ENCODE results near the gene BOLA1.
"Not testable (repeated sequence)": the region's sequence is repeated elsewhere in the genome, so short reads cannot be mapped to it uniquely, and the experiment has no call there.

The BOLA1 gene

DNA sequence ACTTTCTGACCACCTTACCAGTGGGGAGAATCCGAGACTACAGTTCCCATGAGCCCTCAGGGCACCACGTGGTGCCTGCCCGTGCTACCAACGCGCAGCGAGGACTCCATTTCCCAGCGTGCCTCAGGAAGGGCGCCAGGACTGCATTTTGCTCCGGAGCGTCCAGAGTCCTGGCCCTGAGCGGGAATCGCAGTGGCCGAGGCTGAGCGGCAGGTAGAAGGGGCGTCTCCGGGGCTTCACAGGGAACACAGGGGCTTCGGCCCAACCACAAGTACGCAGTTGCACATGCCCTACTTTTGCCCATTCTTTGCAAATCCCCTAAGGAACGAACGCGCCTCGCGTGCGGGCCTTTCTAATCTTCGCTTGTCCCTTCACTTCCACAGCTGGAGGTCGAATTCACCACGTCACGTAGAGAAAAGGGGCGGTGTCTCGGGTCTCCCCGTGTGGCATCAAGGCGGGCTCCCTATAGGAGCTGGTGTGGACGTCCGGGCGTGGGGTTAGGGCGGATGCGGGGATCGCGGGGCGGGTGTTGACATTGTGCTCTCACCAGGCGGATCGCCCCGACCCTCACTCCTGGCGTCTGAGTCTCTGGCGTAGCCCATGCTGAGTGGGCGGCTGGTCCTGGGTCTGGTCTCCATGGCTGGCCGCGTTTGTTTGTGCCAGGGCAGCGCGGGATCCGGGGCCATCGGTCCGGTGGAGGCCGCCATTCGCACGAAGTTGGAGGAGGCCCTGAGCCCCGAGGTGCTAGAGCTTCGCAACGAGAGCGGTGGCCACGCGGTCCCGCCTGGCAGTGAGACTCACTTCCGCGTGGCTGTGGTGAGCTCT, at the start of gene BOLA1:
Gene BOLA1 (plus strand): TSS at position 109 of the 825 bp plus-strand sequence. CDS start 492 bp downstream, at position 601.
- DNase-seq: peak; percentile 82 to 86

- peak in 1 of 2 experiments; percentile 8 for DNase-seq
These were observed 49.4 kb upstream of the BOLA1 start for GRCh38 chr1:149849947-149850360.

GRCh38 chr1:149850732-149851345, 48.5 kb upstream of the BOLA1 start:
- DNase-seq: not testable (repeated sequence)

GRCh38 chr1:149851585-149852213, 47.7 kb upstream of the BOLA1 start:
- DNase-seq: not testable (repeated sequence)

- not testable (repeated sequence) for DNase-seq
These were observed 47.1 kb upstream of the BOLA1 start for GRCh38 chr1:149852263-149852662.

DNA sequence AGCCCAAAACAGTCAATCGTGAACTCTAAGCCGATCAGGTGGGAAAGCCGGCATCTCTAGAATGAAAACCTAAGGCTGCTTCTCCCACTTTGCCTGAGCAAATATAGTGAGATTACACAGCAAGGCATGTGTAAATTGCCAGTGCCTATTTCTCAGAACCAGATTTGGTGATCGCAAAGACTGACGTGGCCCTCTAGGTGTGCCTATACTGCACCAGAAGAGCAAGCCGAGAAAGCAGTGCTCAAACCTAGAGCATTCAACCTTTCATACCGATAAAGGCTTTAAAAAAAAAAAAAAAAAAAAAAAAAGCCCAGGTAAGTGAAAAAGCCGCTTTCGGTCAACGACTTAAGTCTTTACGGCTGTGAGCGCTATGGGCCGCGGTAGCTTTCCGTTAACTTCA, 39.1 kb upstream of the BOLA1 start:
- DNase-seq: not testable (repeated sequence)

DNA sequence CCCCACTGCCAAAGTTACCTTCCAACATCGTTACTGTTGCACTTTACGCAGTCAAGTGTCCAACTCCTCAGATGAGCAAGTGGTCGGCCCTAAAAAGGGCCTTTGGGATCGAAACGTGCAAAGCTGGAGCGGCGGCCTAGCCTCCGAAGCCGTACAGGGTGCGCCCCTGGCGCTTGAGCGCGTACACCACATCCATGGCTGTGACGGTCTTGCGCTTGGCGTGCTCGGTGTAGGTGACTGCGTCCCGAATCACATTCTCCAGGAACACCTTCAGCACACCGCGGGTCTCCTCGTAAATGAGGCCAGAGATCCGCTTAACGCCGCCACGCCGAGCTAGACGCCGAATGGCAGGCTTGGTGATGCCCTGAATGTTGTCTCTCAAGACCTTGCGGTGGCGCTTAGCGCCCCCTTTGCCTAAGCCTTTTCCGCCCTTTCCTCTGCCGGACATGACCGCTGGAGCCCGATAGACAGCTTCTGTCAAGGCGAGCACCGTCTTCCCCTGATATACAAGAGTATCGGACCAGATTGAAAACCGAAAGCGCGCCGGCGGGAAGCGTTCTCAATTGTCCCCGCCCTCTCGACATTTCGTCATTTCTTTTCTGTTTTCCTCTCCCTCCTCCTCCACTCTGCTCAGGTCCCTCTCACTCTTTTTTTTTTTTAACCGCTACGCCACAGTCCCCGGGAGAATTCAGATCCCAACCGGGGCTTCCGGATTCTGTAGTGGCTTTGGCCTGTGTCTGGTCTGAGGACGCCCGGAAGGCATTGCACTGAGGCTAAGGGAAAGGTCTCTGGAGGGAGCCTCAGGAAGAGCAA, 38.5 kb upstream of the BOLA1 start:
- DNase-seq: not testable (repeated sequence)

DNA sequence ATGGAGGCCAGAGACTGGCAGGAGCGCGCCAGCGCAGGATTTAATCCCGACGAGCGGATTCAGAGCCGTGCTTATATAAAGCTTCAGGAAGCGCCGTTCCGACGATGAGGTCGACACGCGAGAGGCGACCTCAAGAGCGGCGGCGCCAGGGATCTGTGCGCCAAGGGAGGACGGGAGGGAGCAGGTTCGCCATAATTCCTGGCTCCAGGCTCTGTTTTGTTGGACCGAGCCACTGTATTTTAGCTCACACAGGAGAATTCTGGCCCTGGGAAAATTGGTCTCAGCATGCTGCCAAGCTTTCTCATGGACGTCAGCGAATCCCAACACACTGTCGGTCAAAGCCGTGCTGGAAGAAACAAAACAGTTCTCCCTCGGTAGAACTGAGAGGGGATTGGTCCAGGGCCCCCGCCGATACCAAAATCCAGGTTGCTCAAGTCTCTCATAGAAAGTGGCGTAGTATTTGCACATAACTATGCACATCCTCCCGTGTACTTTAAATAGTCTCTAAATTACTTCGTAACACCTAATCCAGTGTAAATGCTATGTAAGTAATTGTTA, 37.8 kb upstream of the BOLA1 start:
- not testable (repeated sequence) for DNase-seq

GRCh38 chr1:149866887-149867286, 32.5 kb upstream of the BOLA1 start:
- DNase-seq: not testable (repeated sequence)

DNA sequence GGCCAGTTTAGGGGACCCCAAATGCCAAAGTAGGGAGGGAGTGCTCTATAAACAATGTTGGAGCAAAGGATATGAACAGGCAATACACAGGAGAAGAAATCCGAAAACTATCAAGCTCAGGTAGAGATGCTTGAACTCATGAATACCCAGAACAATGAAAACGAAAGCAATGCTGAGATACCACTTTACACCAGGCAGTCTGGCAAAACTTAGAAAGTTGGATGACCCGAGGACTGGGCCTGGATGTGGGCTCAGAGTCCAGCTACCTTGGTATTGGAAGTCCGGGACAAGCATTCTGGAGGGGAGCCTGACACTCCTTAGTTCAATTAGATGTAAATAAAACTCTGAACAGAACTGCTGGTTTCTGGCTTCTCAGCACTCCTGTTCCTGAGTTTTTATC, 26.3 kb upstream of the BOLA1 start:
- not testable (repeated sequence) for DNase-seq

GRCh38 chr1:149877211-149877946, 22.0 kb upstream of the BOLA1 start:
- DNase-seq: no peak

DNA sequence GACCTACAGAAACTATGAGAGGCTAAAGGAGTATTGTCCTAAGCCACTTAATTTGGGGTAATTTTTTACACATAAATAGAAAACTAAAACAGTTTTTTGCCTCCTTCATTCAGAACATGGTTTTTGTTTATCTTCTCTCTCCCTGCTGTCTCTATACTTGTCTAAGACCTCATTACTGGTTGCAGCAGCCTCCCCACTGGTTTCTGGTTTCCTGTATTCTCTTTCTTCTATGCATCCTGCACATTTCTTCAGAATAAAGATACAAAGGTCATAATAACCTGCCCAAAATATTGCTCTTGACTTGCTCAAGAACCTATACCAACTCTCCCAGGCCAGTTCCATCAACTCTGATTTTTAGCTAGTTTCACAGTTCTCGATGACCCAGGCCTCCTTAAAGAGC, 19.8 kb upstream of the BOLA1 start:
- no peak for DNase-seq

DNA sequence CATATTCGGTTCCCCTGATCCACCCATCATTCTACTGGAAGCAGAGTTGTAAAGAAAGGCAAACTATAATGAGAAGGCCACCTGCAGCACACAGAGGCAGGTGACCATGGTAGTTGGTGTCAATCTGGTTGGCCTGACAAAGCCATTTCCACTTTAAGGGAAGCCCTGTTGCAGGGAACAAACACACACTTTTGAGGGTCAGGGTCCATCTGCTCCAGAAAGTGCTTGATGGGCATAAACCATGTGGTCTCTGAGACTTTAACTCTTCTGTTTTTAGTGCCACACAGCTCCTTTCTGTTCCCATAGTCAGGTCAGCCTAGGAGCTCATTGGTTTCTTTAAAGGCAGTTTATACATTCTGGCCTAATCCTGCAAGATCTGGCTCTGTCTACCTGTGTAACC, 17.5 kb upstream of the BOLA1 start:
- DNase-seq: no peak

- no peak for DNase-seq
These were observed 15.6 kb upstream of the BOLA1 start for GRCh38 chr1:149883598-149884247.

DNA sequence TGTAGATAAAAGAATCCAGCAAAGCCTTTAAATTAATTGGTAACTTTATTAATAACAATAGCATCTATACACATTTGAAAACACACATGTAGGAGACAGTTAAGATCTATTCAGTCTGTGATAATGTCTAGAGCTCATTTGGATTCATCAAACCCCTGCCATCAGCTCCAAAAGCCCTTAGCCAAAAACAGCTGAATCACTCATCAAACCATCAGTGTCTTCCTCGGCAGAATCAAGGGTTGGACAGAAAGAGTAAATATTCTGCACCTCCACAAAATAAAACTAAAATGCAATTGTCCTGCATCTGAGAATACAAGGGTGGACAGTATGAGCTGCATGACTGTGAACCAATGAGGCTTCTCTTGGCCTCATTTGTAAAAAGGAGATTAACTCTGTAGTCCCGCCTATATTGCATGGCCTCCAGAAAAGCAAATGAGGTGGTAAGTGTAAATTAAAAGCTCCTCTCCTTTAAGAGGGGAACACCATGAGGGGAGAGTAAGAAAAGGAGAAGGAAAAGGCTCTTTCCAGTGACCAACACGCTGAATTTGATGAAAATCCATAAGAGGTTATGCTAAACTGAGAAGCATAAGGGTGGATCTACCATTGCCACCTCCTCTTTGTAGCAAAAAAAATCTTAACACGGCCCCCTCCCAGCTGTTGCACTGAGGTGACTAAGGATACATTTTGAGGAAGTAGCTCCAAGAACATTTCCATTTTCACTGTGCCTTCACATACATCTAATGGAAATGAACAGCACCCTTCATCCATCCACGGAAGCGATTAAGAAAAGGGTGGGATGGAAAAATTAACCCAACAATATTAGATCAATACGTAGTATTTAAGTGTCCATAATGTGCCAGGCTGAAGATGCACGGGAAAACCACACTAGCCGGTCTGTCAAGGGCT, 14.7 kb upstream of the BOLA1 start:
- DNase-seq: peak in 1 of 2 experiments; percentile 37

DNA sequence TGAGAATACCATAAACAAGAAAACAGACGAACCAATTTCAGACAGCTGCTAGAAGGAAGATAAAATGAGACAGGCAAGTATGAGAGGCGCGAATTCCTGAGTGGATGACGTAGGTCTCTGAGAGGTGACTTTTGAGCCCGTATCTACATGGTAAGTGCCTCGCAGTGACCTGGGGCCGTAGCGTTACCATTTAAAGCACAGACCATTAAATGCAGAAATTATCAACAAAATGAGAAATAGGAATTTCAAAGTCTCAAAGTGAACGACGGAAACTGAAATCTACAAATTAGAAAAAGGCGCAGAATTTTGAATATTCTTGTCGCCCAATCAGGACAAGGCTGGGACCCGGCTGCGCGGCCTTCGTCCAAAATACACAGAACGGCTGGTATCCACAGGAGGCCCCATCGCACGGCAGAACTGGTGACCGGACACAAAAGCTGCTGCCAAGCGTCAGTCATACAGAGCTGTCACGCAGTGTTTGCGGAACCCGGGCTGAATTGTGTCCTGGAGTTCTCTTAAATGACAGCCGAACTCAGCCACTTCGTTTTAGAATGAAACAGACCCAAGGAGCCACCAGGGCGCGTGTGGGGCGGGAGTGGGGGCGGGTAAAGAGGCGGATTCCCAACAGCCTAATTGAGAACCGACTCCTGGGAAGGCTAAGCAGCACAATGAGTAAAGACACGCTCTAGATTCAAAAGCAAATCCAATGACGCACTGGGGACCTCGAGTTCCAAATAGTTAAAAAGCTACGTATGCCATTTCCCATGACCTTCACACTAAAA, 13.8 kb upstream of the BOLA1 start:
- peak; percentile 76 to 80 for DNase-seq

GRCh38 chr1:149886121-149886395, 13.3 kb upstream of the BOLA1 start:
- not testable (repeated sequence) for DNase-seq

DNA sequence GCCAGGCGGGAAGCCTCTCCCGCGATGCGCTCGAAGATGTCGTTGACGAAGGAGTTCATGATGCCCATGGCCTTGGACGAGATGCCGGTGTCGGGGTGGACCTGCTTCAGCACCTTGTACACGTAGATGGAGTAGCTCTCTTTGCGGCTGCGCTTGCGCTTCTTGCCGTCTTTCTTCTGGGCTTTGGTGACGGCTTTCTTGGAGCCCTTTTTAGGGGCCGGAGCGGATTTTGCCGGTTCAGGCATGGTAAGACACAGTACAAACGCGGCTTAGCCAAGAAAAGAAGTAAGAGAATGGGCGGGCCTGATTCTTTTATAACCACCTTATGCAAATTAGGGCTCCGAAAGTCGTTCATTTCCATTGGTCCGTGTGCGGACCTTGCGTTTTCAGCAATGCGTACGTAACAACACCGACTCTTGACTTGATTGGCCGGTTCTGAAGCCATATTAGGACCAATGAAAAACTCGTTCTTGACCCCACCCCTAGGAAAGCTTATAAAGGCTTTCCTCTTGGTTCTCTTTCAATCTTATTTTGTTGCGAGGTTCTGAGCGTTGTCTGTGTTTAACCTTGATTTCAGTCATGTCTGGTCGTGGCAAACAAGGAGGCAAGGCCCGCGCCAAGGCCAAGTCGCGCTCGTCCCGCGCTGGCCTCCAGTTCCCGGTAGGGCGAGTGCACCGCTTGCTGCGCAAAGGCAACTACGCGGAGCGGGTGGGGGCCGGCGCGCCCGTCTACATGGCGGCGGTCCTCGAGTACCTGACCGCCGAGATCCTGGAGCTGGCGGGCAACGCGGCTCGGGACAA, 12.8 kb upstream of the BOLA1 start:
- peak; percentile 79 to 85 for DNase-seq

DNA sequence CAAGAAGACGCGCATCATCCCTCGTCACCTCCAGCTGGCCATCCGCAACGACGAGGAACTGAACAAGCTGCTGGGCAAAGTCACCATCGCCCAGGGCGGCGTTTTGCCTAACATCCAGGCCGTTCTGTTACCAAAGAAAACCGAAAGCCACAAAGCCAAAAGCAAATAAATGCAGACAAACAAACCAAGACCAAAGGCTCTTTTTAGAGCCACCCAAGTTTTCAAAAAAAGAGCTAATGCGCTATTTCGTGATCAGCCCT, 12.2 kb upstream of the BOLA1 start:
- DNase-seq: not testable (repeated sequence)

Data from activated CD4-positive, alpha-beta T cell treated with anti-CD3 and anti-CD28 coated beads, Interleukin-2, amount 50 U/mL, for 48 hours (primary cell).